ENCODE results near the gene ESR1.

The ESR1 gene

GRCh38 chr6:151813858-151814257 lies 6.4 kb downstream of the ESR1 start:
- FAIRE-seq (no peak), DNase-seq (ENCODE audit: insufficient read length, low spot score) (no peak)
- no peak for TF ChIP-seq CTCF (IDR thresholded peaks at IDR 0.05; ENCODE audit: insufficient read depth, missing control alignments)

DNA sequence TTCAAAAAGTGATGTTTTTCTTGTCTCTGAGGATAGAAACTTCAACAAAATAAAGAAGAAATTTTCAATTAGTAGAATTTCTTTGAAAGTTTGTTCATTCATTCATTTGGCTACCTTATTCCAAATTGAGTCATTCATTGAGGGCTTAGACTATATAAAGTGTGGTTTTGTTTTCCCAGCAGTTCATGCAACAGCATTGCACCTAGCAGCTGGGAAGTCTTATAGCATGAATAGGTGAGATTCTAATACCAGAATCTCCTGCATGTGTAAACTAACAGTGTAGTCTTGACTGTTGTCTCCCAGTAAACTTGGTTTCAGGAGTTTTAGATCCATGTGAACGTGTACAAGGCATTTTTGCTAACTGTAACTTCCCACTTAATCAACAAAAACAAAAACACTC lies 7.1 kb downstream of the ESR1 start:
- no peak for TF ChIP-seq CTCF (IDR thresholded peaks at IDR 0.05; ENCODE audit: insufficient read depth, missing control alignments)
- DNase-seq (ENCODE audit: insufficient read length, low spot score) (no peak), FAIRE-seq (no peak)

GRCh38 chr6:151822252-151823111 lies 15.0 kb downstream of the ESR1 start:
- DNase-seq (ENCODE audit: insufficient read length, low spot score), result no peak
- no peak for TF ChIP-seq CTCF (IDR thresholded peaks at IDR 0.05; ENCODE audit: insufficient read depth, missing control alignments)
- FAIRE-seq, result no peak

GRCh38 chr6:151826517-151827142 lies 19.1 kb downstream of the ESR1 start:
- no peak for TF ChIP-seq CTCF (IDR thresholded peaks at IDR 0.05; ENCODE audit: insufficient read depth, missing control alignments)

DNA sequence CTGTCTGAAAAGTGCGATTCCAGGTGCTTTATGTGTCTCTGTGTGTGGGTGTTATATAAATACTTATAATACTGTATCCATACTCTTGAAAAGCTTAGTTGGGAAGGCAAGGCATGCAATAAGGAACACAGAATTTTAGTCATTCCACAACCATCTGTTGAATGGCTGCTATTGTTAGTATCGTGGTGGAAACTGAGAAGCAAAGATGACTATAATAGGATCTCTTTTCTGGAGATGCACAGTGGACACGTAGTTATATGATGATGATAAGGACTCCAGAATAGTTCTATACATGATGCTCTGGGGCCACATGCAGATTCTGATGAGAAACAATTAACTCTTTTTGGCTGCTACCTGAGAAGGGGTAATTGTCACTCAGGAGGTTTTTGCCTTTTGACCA lies 25.2 kb downstream of the ESR1 start:
- no peak for DNase-seq (ENCODE audit: insufficient read length, low spot score)
- FAIRE-seq, result no peak
- no peak for TF ChIP-seq CTCF (IDR thresholded peaks at IDR 0.05; ENCODE audit: insufficient read depth, missing control alignments)

More at GRCh38 chr6:151826517-151827142, 19.1 kb downstream of the ESR1 start:
- no peak for DNase-seq (ENCODE audit: insufficient read length, low spot score)
- no peak for FAIRE-seq

DNA sequence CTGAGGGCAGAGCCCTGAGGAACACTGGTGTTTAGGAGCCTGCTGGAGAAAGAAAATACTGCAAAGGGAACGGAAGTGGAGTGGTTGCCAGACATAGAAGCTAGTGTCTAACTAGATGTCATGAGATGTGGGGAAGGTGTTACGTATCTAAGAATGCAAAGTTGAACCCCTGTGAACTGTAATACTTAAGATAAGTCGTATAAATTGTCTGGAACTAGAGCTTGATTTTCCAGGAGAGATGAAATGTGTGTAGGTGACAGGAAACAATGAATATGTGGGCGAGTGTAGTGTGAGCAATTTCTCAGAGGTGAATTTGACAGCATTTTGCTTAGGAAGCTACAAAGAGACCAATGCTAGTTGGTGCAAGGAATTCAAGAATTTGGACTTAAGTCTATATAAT lies 27.9 kb downstream of the ESR1 start:
- DNase-seq (ENCODE audit: insufficient read length, low spot score), result no peak
- no peak for TF ChIP-seq CTCF (IDR thresholded peaks at IDR 0.05; ENCODE audit: insufficient read depth, missing control alignments)
- FAIRE-seq, result no peak

DNA sequence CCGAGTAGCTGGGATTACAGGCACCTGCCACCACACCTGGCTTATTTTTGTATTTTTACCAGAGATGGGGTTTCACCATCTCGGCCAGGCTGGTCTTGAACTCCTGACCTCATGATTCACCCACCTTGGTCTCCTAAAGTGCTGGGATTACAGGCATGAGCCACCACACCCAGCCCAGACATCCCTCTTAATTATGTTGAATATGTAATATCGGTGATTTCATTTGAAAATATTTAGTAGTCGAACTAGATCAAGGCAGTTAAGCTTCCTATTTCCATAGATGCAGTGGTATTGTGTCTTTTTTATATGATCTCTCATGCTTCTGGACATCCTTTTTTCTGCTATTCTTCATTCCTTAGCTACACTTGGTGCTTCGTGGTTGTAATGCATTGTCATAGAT lies 29.7 kb downstream of the ESR1 start:
- no peak for FAIRE-seq

More for the DNA sequence above, 29.7 kb downstream of the ESR1 start:
- no peak for DNase-seq (ENCODE audit: insufficient read length, low spot score)
- no peak for TF ChIP-seq CTCF (IDR thresholded peaks at IDR 0.05; ENCODE audit: insufficient read depth, missing control alignments)

Data from D721Med (cell line).